NB4 (cell line): ENCODE measurements around the gene TMEM213.

Experiments used
- POLR2A ChIP-seq: IDR thresholded peaks from 2 replicates; pipeline ENCODE4 v1.6.1; 2011; ENCODE audit warnings: mild to moderate bottlenecking; ENCODE audit not compliant: insufficient read length; ENCODE audit errors: extremely low read depth
- TF ChIP-seq, protein P1 (sequence below): IDR thresholded peaks from one replicate; pipeline ENCODE4 v1.5.1; 2012; ENCODE audit warnings: low read depth, low read length
- TF ChIP-seq, protein P2 (sequence below): IDR thresholded peaks from 2 replicates; pipeline ENCODE4 v1.6.1; 2011; ENCODE audit warnings: low read depth, low read length

DNA sequence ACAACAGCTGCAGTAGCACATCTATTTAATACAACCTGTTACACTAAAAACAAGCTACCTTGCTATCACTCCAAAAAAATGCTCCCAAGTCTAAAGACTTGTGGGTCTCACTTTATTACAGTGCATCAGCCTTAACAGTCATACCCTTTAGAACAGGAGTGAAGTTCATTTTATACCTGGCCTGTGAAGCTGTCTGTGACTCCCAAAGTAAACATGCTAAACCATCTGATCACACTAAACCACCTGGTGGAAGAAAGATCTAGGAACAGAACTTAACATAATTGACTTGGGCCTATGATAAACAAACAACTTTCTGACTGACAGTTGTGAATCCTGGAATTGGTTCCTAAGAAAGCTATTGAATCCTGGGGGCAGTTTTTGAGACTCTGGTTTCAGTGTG lies 81.1 kb downstream of the TMEM213 start:
- TF ChIP-seq, protein P1, sequence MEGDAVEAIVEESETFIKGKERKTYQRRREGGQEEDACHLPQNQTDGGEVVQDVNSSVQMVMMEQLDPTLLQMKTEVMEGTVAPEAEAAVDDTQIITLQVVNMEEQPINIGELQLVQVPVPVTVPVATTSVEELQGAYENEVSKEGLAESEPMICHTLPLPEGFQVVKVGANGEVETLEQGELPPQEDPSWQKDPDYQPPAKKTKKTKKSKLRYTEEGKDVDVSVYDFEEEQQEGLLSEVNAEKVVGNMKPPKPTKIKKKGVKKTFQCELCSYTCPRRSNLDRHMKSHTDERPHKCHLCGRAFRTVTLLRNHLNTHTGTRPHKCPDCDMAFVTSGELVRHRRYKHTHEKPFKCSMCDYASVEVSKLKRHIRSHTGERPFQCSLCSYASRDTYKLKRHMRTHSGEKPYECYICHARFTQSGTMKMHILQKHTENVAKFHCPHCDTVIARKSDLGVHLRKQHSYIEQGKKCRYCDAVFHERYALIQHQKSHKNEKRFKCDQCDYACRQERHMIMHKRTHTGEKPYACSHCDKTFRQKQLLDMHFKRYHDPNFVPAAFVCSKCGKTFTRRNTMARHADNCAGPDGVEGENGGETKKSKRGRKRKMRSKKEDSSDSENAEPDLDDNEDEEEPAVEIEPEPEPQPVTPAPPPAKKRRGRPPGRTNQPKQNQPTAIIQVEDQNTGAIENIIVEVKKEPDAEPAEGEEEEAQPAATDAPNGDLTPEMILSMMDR: no peak
- no peak for TF ChIP-seq POLR2A
- TF ChIP-seq, protein P2, sequence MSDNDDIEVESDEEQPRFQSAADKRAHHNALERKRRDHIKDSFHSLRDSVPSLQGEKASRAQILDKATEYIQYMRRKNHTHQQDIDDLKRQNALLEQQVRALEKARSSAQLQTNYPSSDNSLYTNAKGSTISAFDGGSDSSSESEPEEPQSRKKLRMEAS: no peak
